OCI-LY1 (cell line): ENCODE data around the gene IGFBP2.

Experiments
- H2AFZ ChIP-seq: fragments of 200-600 bp; sonication (generic), shearing (Covaris generic); 2 replicates; pipeline ENCODE4 v1.6.0; 2014; ENCODE audit warnings: antibody characterized with exemption, mild to moderate bottlenecking, low read length
- H3F3A ChIP-seq: fragments of 200-600 bp; sonication (generic), shearing (Covaris generic); 2 replicates; pipeline ENCODE4 v1.6.0; 2014; ENCODE audit warnings: mild to moderate bottlenecking, antibody characterized with exemption, low read length, moderate library complexity; ENCODE audit not compliant: insufficient read depth
- H3K27ac ChIP-seq: fragments of 200-600 bp; sonication (generic); 2 replicates; pipeline ENCODE4 v1.5.1; 2014; ENCODE audit warnings: low read length, mixed run types, mild to moderate bottlenecking, low read depth; ENCODE audit not compliant: poor library complexity, severe bottlenecking
- H3K27me3 ChIP-seq: fragments of 200-600 bp; sonication (generic); 2 replicates; pipeline ENCODE4 v1.6.0; 2014; ENCODE audit warnings: antibody characterized with exemption, mild to moderate bottlenecking, low read length, moderate library complexity; ENCODE audit not compliant: insufficient read depth
- H3K36me3 ChIP-seq: fragments of 200-600 bp; sonication (generic); 2 replicates; pipeline ENCODE4 v1.6.1; 2014; ENCODE audit warnings: mild to moderate bottlenecking, antibody characterized with exemption, low read length, moderate library complexity, mixed read lengths; ENCODE audit not compliant: insufficient read depth
- H3K4me1 ChIP-seq: fragments of 200-600 bp; sonication (generic); 2 replicates; pipeline ENCODE4 v1.5.1; 2014; ENCODE audit warnings: mild to moderate bottlenecking, low read length, moderate library complexity; ENCODE audit not compliant: insufficient read depth, severe bottlenecking
- H3K4me2 ChIP-seq: fragments of 200-600 bp; sonication (generic), shearing (Covaris generic); 2 replicates; pipeline ENCODE4 v1.6.1; 2014; ENCODE audit warnings: low read length
- H3K4me3 ChIP-seq: fragments of 200-600 bp; sonication (generic); 2 replicates; pipeline ENCODE4 v1.5.1; 2014; ENCODE audit warnings: low read length, low read depth, mild to moderate bottlenecking, mixed read lengths; ENCODE audit not compliant: poor library complexity, severe bottlenecking
- H3K79me2 ChIP-seq: fragments of 200-600 bp; shearing (Covaris generic); 2 replicates; pipeline ENCODE4 v1.6.1; 2016; ENCODE audit warnings: mixed run types, low read length, mixed read lengths; ENCODE audit not compliant: insufficient read depth
- H3K9ac ChIP-seq: fragments of 200-600 bp; sonication (generic), shearing (Covaris generic); 2 replicates; pipeline ENCODE4 v1.6.1; 2014; ENCODE audit warnings: mild to moderate bottlenecking, low read length, mixed read lengths
- H3K9me2 ChIP-seq: fragments of 200-600 bp; sonication (generic), shearing (Covaris generic); 2 replicates; pipeline ENCODE4 v1.6.1; 2014; ENCODE audit warnings: low read depth, mild to moderate bottlenecking, low read length, mixed read lengths
- H3K9me3 ChIP-seq: fragments of 200-600 bp; shearing (Covaris generic); 2 replicates; pipeline ENCODE4 v1.6.1; 2014; ENCODE audit warnings: low read length, mixed read lengths
- H4K20me1 ChIP-seq: fragments of 200-600 bp; sonication (generic), shearing (Covaris generic); 2 replicates; pipeline ENCODE4 v1.6.0; 2016; ENCODE audit warnings: mild to moderate bottlenecking, low read length; ENCODE audit not compliant: insufficient read depth
- EZH2 ChIP-seq: fragments of 200-600 bp; sonication (generic), shearing (Covaris generic); IDR thresholded peaks from 2 replicates; pipeline ENCODE4 v1.8.0; 2017; ENCODE audit warnings: borderline replicate concordance, mixed run types, mild to moderate bottlenecking, antibody characterized with exemption, low read length, moderate library complexity, mixed read lengths
- TF ChIP-seq, protein P1 (sequence below): fragments of 200-600 bp; sonication (generic), shearing (Covaris generic); IDR thresholded peaks from 2 replicates; pipeline ENCODE4 v1.5.1; 2017; ENCODE audit warnings: mild to moderate bottlenecking, antibody characterized with exemption, low read length, moderate library complexity, mixed read lengths

The IGFBP2 gene

DNA sequence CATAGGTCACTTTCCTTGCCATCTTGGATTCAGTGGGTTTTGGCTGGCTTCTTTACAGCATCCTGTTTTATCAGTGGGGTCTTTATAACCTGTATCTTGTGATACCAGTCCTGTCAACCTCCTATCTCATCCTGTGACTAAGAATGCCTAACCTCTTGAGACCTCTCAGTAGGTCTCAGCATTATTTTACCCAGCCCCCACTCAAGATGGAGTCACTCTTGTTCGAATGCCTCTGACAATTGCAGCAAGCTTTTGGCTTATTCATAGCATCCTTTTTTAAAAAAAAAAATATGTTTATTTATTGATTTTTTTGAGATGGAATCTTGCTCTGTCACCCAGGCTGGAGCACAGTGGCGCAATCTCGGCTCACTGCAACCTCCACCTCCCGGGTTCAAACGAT is 24.7 kb upstream of the IGFBP2 start:
- Histone ChIP-seq H3K4me1 (peaks cover 34% of the 10 kb centered on the region), H3K4me3 (no peak overlapping the region), H3K27ac (no peak overlapping the region), H3K27me3 (no peaks in the 10 kb centered on the region), H3F3A (no peaks in the 10 kb centered on the region), H3K9ac (no peak overlapping the region), H4K20me1 (no peaks in the 10 kb centered on the region), H3K4me2 (no peak overlapping the region), H2AFZ (no peak overlapping the region), H3K79me2 (no peaks in the 10 kb centered on the region), H3K9me3 (no peaks in the 10 kb centered on the region), H3K9me2 (no peaks in the 10 kb centered on the region), H3K36me3 (no peaks in the 10 kb centered on the region)
- no peak for TF ChIP-seq EZH2
- TF ChIP-seq, protein P1, sequence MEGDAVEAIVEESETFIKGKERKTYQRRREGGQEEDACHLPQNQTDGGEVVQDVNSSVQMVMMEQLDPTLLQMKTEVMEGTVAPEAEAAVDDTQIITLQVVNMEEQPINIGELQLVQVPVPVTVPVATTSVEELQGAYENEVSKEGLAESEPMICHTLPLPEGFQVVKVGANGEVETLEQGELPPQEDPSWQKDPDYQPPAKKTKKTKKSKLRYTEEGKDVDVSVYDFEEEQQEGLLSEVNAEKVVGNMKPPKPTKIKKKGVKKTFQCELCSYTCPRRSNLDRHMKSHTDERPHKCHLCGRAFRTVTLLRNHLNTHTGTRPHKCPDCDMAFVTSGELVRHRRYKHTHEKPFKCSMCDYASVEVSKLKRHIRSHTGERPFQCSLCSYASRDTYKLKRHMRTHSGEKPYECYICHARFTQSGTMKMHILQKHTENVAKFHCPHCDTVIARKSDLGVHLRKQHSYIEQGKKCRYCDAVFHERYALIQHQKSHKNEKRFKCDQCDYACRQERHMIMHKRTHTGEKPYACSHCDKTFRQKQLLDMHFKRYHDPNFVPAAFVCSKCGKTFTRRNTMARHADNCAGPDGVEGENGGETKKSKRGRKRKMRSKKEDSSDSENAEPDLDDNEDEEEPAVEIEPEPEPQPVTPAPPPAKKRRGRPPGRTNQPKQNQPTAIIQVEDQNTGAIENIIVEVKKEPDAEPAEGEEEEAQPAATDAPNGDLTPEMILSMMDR = no peak

DNA sequence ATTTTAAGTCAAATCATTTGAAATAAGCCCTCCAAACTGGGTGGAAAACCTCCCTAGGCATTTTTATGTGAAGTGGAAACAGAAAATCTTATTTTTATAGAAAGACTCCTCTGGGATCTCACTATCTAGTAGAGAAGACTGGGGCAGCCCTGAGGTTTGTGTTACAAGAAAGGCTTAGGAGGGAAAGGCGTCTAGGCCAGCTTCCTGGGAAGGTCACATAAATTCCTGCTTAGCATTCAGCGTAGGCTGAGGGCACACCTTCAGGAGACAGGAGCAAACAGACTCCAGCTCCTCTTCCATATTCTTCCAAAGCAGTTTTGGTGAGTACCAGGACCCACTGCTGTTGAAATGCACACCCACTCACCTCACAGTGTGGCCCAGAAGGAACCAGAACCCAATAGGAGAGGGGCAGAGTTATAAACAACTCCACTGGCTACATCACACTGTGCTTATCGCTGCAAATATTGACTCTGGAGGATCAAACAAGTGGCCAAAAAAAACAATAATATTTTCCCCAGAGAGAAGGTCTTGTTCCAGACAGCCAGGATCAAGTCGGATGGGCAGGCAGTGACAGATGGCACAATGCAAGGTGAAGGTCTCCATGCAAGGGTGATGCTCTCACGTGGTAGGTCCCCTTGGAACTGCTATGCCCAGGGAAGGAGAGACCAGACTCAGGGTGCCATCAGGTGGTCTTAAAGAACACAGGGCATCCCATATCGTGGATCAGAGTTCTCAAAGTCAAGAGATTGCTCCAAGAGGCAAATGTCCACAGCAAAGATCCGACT is 17.7 kb upstream of the IGFBP2 start:
- Histone ChIP-seq H3K27ac (no peak overlapping the region), H2AFZ (no peak overlapping the region), H3K79me2 (no peaks in the 10 kb centered on the region), H3K9ac (no peak overlapping the region), H4K20me1 (no peaks in the 10 kb centered on the region), H3K9me3 (no peaks in the 10 kb centered on the region), H3K27me3 (no peaks in the 10 kb centered on the region; the same call in 1 of the 2 replicates), H3K36me3 (no peaks in the 10 kb centered on the region), H3K4me1 (no peaks in the 10 kb centered on the region), H3F3A (no peaks in the 10 kb centered on the region), H3K4me2 (no peak overlapping the region), H3K4me3 (no peak overlapping the region), H3K9me2 (no peaks in the 10 kb centered on the region)
- TF ChIP-seq, protein P1 = no peak
- no peak for TF ChIP-seq EZH2

DNA sequence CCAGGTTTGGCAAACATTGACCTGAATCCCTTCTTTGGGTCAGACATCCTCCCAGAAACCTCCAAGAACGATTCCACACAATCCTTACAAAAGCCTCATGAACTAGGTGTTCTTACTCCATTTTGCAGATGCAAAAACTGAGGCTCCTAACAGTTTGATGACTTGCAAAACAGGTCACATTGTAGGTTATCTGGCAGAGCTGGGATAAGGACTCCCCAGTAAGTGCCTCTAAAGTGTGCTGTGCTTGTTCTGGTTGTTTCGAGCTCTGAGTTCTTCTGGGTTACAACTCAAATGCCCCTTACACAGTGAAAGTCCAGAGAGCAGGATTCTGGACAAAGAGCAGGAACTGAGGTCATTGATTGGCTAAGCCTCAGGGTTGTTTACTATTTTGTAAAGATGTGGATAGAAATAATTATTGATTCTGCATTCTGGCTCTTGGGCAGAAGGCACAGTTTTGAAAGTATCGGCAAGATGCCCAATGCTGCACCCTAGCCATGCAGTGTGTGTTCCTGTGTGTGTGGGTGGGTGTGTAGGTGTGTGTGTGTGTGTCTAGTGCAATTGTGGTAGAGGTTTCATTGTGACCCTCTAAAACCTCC is 17.0 kb upstream of the IGFBP2 start:
- H3K4me2 ChIP-seq = no peak overlapping the region
- no peak overlapping the region for H3K27ac ChIP-seq
- TF ChIP-seq, protein P1 = no peak
- no peak for TF ChIP-seq EZH2

More for the DNA sequence above, 17.0 kb upstream of the IGFBP2 start:
- Histone ChIP-seq H3K9ac (no peak overlapping the region), H4K20me1 (no peaks in the 10 kb centered on the region), H3K9me3 (no peaks in the 10 kb centered on the region), H3K9me2 (no peaks in the 10 kb centered on the region), H3K4me1 (no peaks in the 10 kb centered on the region), H3F3A (no peaks in the 10 kb centered on the region), H2AFZ (no peak overlapping the region), H3K79me2 (no peaks in the 10 kb centered on the region), H3K4me3 (no peak overlapping the region), H3K36me3 (no peaks in the 10 kb centered on the region), H3K27me3 (no peaks in the 10 kb centered on the region; the same call in 1 of the 2 replicates)
